CD4-positive, CD25-positive, alpha-beta regulatory T cell (primary cell): ENCODE measurements around the gene MAPK4. TPM values are rescaled to one million over a fixed set of nuclear protein-coding genes. Genes with fewer than 3 reads are reported as not detected.
"Not testable (repeated sequence)": the region's sequence is repeated elsewhere in the genome, so short reads cannot be mapped to it uniquely, and the experiment has no call there.

Source experiments
- ATAC-seq, 2 donors: fragments of 150-1000 bp; cut with Tn5 transposase; one replicate each; pipeline ENCODE4 v1.10.0; 2021; ENCODE audit warnings: low read depth in 2 of 2, moderate number of reproducible peaks in 2 of 2, moderate library complexity in 1 of 2
- DNase-seq, 3 donors: peaks; one replicate each; pipeline versions ENCODE4 v3.0.0 to v3.0.0-alpha.2; 2012 to 2022; ENCODE audit warnings: mixed read lengths in 1 of 3
- H3K27ac ChIP-seq: one replicate; pipeline ENCODE4 v1.7.0; 2013; ENCODE audit warnings: mild to moderate bottlenecking, low read length; ENCODE audit not compliant: insufficient read depth, poor library complexity, severe bottlenecking
- H3K27me3 ChIP-seq: one replicate; pipeline ENCODE4 v1.7.0; 2013; ENCODE audit warnings: low read length; ENCODE audit not compliant: control insufficient read depth, insufficient read depth
- H3K36me3 ChIP-seq: one replicate; pipeline ENCODE4 v1.7.0; 2013; ENCODE audit warnings: mild to moderate bottlenecking, low read length, moderate library complexity; ENCODE audit not compliant: control insufficient read depth, insufficient read depth
- H3K4me1 ChIP-seq: 2 replicates; pipeline ENCODE4 v1.7.0; 2013; ENCODE audit warnings: mild to moderate bottlenecking, low read length; ENCODE audit not compliant: insufficient read depth, control insufficient read depth, poor library complexity, severe bottlenecking
- H3K4me3 ChIP-seq: one replicate; pipeline ENCODE4 v1.7.0; 2013; ENCODE audit warnings: low read depth, mild to moderate bottlenecking, low read length, moderate library complexity
- H3K9me3 ChIP-seq, 2 experiments: 1 replicate in 1 of 2; 2 replicates in 1 of 2; pipeline ENCODE4 v1.7.0; 2013; ENCODE audit warnings: low read length in 2 of 2, mild to moderate bottlenecking in 1 of 2, moderate library complexity in 1 of 2; ENCODE audit not compliant: control insufficient read depth in 2 of 2
- H3K27ac Mint-ChIP-seq, 3 donors: one replicate each; pipeline ENCODE4 v1.8.0; 2020 to 2022; ENCODE audit warnings: mild to moderate bottlenecking in 3 of 3, mixed read lengths in 3 of 3, moderate library complexity in 2 of 3
- H3K27me3 Mint-ChIP-seq: one replicate; pipeline ENCODE4 v1.8.0; 2022; ENCODE audit warnings: mild to moderate bottlenecking, mixed read lengths
- H3K36me3 Mint-ChIP-seq: one replicate; pipeline ENCODE4 v1.8.0; 2020; ENCODE audit warnings: mixed read lengths
- H3K4me1 Mint-ChIP-seq, 4 donors: one replicate each; pipeline ENCODE4 v1.8.0; 2020 to 2022; ENCODE audit warnings: mixed read lengths in 4 of 4, mild to moderate bottlenecking in 1 of 4
- H3K4me3 Mint-ChIP-seq, 4 donors: one replicate each; pipeline ENCODE4 v1.8.0; 2020 to 2022; ENCODE audit warnings: mild to moderate bottlenecking in 4 of 4, mixed read lengths in 4 of 4, moderate library complexity in 3 of 4
- H3K9me3 Mint-ChIP-seq, 7 donors: one replicate each; pipeline ENCODE4 v1.8.0; 2020 to 2022; ENCODE audit warnings: mixed read lengths in 7 of 7, mild to moderate bottlenecking in 3 of 7, moderate library complexity in 2 of 7
- polyA plus RNA-seq, 4 donors: library from polyadenylated mRNA; unstranded; fragments of 300-500 nt; fragmentation: Illumina TruSeq; gene quantifications; one replicate each; pipeline ENCODE4 v1.2.3, GENCODE V29; 2021
- total RNA-seq: library from RNA; stranded (reverse); gene quantifications from one replicate; pipeline ENCODE4 v1.2.3, GENCODE V29; 2022

Gene MAPK4
- total and polyA plus RNA-seq, 5 donors from 2014 or later, result not detected

DNA sequence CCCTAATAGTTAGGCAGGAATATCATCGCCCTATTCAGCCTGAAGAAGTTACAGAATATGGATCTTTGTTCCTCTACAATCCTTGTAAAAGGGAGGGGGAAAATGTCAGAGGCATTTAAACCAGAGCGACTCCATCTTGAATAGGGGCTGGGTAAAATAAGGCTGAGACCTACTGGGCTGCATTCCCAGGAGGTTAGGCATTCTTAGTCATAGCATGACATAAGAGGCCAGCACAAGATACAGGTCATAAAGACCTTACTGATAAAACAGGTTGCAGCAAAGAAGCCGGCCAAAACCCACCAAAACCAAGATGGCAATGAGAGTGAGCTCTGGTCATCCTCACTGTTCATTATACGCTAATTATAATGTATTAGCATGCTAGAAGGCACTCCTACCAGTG lies 15.4 kb upstream of the MAPK4 start:
- H3K4me1 Mint-ChIP-seq, H3K27me3 ChIP-seq, H3K9me3 ChIP-seq, H3K4me3 ChIP-seq, H3K36me3 Mint-ChIP-seq, H3K4me3 Mint-ChIP-seq, H3K36me3 ChIP-seq, H3K27ac ChIP-seq, H3K4me1 ChIP-seq, H3K27ac Mint-ChIP-seq, H3K27me3 Mint-ChIP-seq, ATAC-seq, DNase-seq: not testable (repeated sequence)
- peaks cover 0 to 10% (median 1%) of the 10 kb centered on the region in 7 donors for H3K9me3 Mint-ChIP-seq

- H3K36me3 ChIP-seq, result no peaks in the 10 kb centered on the region
- H3K36me3 Mint-ChIP-seq, result no peaks in the 10 kb centered on the region
- H3K9me3 Mint-ChIP-seq, result peaks cover 0 to 10% (median 4%) of the 10 kb centered on the region in 7 donors
- no peaks in the 10 kb centered on the region for H3K4me1 ChIP-seq
- H3K4me1 Mint-ChIP-seq, result no peaks in the 10 kb centered on the region
- no peaks in the 10 kb centered on the region for H3K9me3 ChIP-seq
- H3K27me3 ChIP-seq, result no peaks in the 10 kb centered on the region
- H3K27ac Mint-ChIP-seq, result no peak overlapping the region
- H3K4me3 ChIP-seq, result no peak overlapping the region
- ATAC-seq, result no peak
- no peak for DNase-seq
- H3K27ac ChIP-seq, result no peak overlapping the region
- H3K27me3 Mint-ChIP-seq, result no peaks in the 10 kb centered on the region
- no peak overlapping the region for H3K4me3 Mint-ChIP-seq
Measured at GRCh38 chr18:50545936-50546335, 14.0 kb upstream of the MAPK4 start.

DNA sequence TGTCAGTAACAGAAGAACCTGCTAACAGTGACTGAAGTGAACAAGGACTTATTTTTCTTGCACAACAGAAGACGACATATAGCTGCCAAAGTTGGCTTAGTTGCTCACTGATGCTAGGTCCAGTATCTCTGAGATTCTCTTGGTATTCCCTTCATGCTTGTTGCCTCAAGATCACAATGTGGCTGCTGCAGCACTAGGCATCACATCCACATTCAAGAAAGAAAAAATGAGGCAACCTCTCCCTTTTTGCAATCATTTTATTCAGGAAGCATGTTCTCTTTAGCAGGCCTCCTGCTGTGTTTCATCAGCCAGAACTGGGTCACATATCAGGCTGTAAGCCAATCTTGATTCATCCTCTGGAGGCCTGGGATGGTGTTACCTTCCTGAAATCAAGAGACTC lies 11.7 kb upstream of the MAPK4 start:
- Mint-ChIP-seq H3K36me3 (no peaks in the 10 kb centered on the region), H3K4me1 (no peaks in the 10 kb centered on the region), H3K9me3 (peaks cover 0 to 10% (median 4%) of the 10 kb centered on the region in 7 donors), H3K27me3 (no peaks in the 10 kb centered on the region), H3K27ac (no peak overlapping the region), H3K4me3 (no peak overlapping the region)
- Histone ChIP-seq H3K36me3 (no peaks in the 10 kb centered on the region), H3K9me3 (no peaks in the 10 kb centered on the region), H3K4me3 (no peak overlapping the region), H3K27ac (no peak overlapping the region), H3K4me1 (no peaks in the 10 kb centered on the region), H3K27me3 (peaks cover 7% of the 10 kb centered on the region)
- no peak for ATAC-seq
- DNase-seq, result no peak

DNA sequence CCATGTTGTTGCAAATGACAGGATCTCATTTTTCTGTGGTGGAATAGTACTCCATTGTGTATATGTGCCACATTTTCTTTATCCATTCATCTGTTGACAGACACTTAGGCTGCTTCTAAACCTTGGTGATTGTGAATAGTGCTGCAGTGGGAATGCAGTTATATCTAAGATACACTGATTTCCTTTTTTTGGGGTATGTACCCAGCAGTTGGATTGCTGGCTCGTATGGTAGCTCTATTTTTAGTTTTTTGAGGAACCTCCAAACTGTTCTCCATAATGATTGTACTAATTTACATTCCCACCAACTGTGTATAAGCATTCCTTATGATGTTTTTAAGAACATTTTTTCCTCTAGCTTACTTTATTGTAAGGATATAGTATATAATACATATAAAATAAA lies 8.2 kb upstream of the MAPK4 start:
- H3K27ac ChIP-seq, H3K9me3 ChIP-seq, H3K4me1 ChIP-seq, H3K36me3 Mint-ChIP-seq, H3K4me3 Mint-ChIP-seq, H3K36me3 ChIP-seq, H3K4me1 Mint-ChIP-seq, H3K27ac Mint-ChIP-seq, H3K4me3 ChIP-seq, ATAC-seq, DNase-seq: not testable (repeated sequence)
- Mint-ChIP-seq H3K9me3 (peaks cover 1 to 22% (median 8%) of the 10 kb centered on the region in 7 donors), H3K27me3 (peaks cover 21% of the 10 kb centered on the region)
- H3K27me3 ChIP-seq, result peaks cover 11% of the 10 kb centered on the region

GRCh38 chr18:50558157-50558556 lies 1.7 kb upstream of the MAPK4 start:
- no peak overlapping the region for H3K27ac ChIP-seq
- peaks cover 4% of the 10 kb centered on the region for H3K36me3 Mint-ChIP-seq
- no peak overlapping the region for H3K4me3 Mint-ChIP-seq
- H3K9me3 ChIP-seq, result peaks cover 5 to 6% of the 10 kb centered on the region in 2 experiments
- H3K4me3 ChIP-seq, result no peak overlapping the region
- peaks cover 68% of the 10 kb centered on the region for H3K27me3 Mint-ChIP-seq
- peaks cover 13% of the 10 kb centered on the region for H3K4me1 ChIP-seq
- H3K36me3 ChIP-seq, result no peaks in the 10 kb centered on the region
- peaks cover 0 to 12% (median 6%) of the 10 kb centered on the region in 7 donors for H3K9me3 Mint-ChIP-seq
- H3K27ac Mint-ChIP-seq, result no peak overlapping the region
- peaks cover 0 to 12% (median 3%) of the 10 kb centered on the region in 4 donors for H3K4me1 Mint-ChIP-seq
- ATAC-seq (no peak), DNase-seq (no peak)
- peaks cover 31% of the 10 kb centered on the region for H3K27me3 ChIP-seq

DNA sequence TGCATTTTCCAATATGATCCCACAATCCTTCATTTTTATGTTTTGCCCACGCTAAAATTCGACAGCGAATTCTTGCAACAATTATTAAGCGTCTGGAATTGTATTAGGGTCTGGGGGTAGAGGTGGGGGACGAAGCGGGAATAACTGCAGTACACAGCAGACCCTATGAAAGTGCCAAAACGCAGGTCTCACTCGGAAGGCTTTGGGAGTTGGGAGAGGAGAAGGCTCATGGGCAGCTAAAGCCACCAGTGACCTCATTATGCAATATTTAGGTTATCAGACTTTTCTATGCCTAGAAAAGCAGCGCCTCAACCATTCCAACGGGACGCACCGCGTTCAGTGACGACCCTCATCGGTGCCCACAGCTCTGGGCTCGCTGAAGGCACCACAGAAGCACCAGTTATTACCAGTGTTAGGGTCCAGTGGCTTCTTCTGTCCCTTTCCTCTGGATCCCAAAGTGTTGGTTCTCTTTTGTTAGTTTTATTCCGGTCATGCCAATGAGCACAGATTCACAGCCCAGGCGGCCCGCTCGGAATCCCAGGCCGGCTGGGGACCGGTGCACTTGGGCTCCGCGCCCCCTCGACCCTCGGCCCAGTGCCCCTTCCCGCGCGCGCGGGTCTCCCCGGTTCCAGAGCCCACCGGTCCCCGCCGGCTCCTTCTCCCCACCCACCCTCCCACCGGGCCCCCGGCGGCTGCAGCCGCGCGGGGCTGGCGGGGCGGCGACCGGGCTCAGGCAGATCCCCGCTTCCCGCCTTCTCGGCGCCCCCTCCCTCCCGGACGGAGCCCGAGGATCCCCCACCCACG lies 737 bp upstream of the MAPK4 start:
- no peak for ATAC-seq
- Mint-ChIP-seq H3K9me3 (peaks cover 0 to 12% (median 6%) of the 10 kb centered on the region in 7 donors), H3K4me1 (peaks cover 0 to 12% (median 3%) of the 10 kb centered on the region in 4 donors), H3K27ac (no peak overlapping the region), H3K36me3 (peaks cover 4% of the 10 kb centered on the region), H3K4me3 (peak overlapping the region in 3 of 4 donors; percentile 18 to 73 (median 61)), H3K27me3 (peaks cover 78% of the 10 kb centered on the region)
- no peak for DNase-seq
- no peak overlapping the region for H3K4me3 ChIP-seq
- no peaks in the 10 kb centered on the region for H3K36me3 ChIP-seq
- H3K9me3 ChIP-seq, result peaks cover 5 to 6% of the 10 kb centered on the region in 2 experiments
- H3K27me3 ChIP-seq, result peaks cover 38% of the 10 kb centered on the region
- no peak overlapping the region for H3K27ac ChIP-seq
- H3K4me1 ChIP-seq, result peaks cover 13% of the 10 kb centered on the region

GRCh38 chr18:50560681-50561629 lies 1.1 kb downstream of the MAPK4 start:
- no peak overlapping the region for H3K27ac ChIP-seq
- Mint-ChIP-seq H3K9me3 (peaks cover 0 to 8% (median 2%) of the 10 kb centered on the region in 7 donors), H3K27ac (no peak overlapping the region), H3K36me3 (peaks cover 4% of the 10 kb centered on the region), H3K27me3 (peaks cover 64% of the 10 kb centered on the region), H3K4me1 (peaks cover 0 to 12% (median 3%) of the 10 kb centered on the region in 4 donors), H3K4me3 (peak overlapping the region in 2 of 4 donors; percentile 26 to 72)
- peaks cover 13% of the 10 kb centered on the region for H3K4me1 ChIP-seq
- ATAC-seq (no peak), DNase-seq (no peak)
- no peaks in the 10 kb centered on the region for H3K36me3 ChIP-seq
- H3K4me3 ChIP-seq, result no peak overlapping the region
- H3K27me3 ChIP-seq, result peaks cover 43% of the 10 kb centered on the region
- H3K9me3 ChIP-seq, result peaks cover 0 to 2% of the 10 kb centered on the region in 2 experiments
